ENCODE results near the gene CCDC157.

DNA sequence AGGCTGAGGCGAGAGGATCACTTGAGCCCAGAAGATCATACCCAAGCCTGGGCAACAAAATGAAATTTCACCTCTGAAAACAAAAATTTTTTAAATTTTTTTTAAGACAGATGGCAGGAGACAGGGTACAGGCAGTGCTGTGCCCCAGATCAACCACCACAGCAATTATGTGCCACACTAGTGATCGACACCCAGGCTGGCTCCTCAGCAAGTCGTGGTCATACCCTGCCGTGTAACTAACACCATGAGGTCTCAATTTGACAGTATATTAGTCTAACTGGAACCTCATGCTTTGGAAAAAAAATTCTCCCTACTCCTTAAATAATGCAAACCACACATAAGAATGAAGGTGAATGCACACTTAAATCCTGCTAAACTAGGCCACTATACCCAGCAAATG is 8.4 kb upstream of the CCDC157 start:
- TF ChIP-seq, protein P1, sequence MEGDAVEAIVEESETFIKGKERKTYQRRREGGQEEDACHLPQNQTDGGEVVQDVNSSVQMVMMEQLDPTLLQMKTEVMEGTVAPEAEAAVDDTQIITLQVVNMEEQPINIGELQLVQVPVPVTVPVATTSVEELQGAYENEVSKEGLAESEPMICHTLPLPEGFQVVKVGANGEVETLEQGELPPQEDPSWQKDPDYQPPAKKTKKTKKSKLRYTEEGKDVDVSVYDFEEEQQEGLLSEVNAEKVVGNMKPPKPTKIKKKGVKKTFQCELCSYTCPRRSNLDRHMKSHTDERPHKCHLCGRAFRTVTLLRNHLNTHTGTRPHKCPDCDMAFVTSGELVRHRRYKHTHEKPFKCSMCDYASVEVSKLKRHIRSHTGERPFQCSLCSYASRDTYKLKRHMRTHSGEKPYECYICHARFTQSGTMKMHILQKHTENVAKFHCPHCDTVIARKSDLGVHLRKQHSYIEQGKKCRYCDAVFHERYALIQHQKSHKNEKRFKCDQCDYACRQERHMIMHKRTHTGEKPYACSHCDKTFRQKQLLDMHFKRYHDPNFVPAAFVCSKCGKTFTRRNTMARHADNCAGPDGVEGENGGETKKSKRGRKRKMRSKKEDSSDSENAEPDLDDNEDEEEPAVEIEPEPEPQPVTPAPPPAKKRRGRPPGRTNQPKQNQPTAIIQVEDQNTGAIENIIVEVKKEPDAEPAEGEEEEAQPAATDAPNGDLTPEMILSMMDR (IDR thresholded peaks at IDR 0.05), result no peak
- TF ChIP-seq POLR2A (IDR thresholded peaks at IDR 0.05), result no peak

Data from right lobe of liver (tissue), 4 donors.